Heart left ventricle (tissue), 13 donors: ENCODE data around the gene LIN52.

Experiments
- CTCF ChIP-seq, 12 donors: fragments of 200-600 bp; sonication (generic) in 4 of 12; IDR thresholded peaks; one replicate each; pipeline versions ENCODE4 v1.5.0 to v1.8.0; 2018 to 2022; ENCODE audit warnings: antibody characterized with exemption in 12 of 12, mild to moderate bottlenecking in 5 of 12
- POLR2A ChIP-seq, 2 donors: fragments of 450-650 bp; IDR thresholded peaks; one replicate each; pipeline ENCODE4 v1.6.1; 2017; ENCODE audit warnings: antibody characterized with exemption in 2 of 2, mild to moderate bottlenecking in 2 of 2, moderate library complexity in 2 of 2
- donor health status: ischemic (EF 13 %, LVEDD 7.1; RV severe dilation, severe dysfunction).
- donor health status: DM: no; HTN: yes; CAD: no.
- donor health status: DM: no; HTN: no; CAD: no.
- donor health status: ischemic (EF 25% LVEDD 6.9; RV normal size, moderate dysfunction).
- donor health status: ischemic (EF 25% LVEDD 5.7; RV mildly dilated, moderate dysfunction).
- donor health status: ischemic (EF 35%, LVEDD 5.7; RV mildly dilated, moderate dysfunction).
- donor health status: nonischemic (EF 11% LVEDD 7.7; RV severe dilation, severe dysfunction).
- donor health status: DM: yes; HTN: yes; CAD: no.
- donor health status: PGD.
- donor health status: ischemic (EF 29% LVEDD 5.4; RV normal size, mild dysfunction).
- donor health status: nonischemic (EF 23%, LVEDD 6.1; RV moderate dilation, normal function).

DNA sequence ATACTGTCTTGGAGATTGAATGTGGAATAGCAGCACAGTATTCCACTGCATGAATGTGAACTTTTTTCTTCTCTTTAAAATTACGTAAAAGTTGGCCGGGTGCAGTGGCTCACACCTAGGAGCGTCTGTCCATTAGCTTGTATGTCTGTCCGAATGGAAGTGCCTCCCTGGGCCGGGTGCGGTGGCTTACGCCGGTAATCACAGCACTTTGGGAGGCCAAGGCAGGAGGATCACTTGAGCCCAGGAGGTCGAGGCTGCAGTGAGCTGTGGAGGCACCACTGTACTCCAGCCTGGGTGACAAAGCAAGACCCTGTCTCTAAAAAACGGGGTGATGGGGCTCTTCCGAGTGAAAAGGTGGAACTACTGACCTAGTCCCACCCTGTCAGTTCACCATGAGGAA lies 131.9 kb downstream of the LIN52 start:
- TF ChIP-seq CTCF (IDR thresholded peaks at IDR 0.05) (no peak), POLR2A (IDR thresholded peaks at IDR 0.05) (no peak)
